Measurements from ENCODE around the gene PHLDA3.

Gene PHLDA3

DNA sequence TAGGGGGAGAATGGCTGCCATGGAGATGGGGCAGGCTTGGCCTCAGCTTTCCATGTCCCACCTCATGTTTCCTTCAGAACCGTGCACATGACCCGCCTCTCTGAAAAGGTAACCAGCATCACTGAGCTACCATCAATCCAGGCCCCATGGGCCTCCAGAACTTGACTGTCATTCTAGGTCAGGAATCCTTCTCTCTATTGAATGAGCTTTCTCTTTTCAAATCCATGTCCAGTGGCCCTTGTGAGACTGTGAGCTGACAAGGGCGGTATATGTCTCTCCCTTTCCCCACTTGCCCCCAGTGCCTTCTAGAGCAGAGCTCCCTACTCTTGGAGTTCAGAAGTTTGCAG is 33.5 kb upstream of the PHLDA3 start:
- Histone ChIP-seq H3K4me3 (ENCODE audit: low read depth in 1 of 2, low read length in 1 of 2) (no peak overlapping the region), H3K4me1 (ENCODE audit: control insufficient read depth in 1 of 2, insufficient read depth in 1 of 2, low read depth in 1 of 2, low read length in 1 of 2) (peaks cover 27 to 33% of the 10 kb centered on the region in 2 experiments), H3K36me3 (no peaks in the 10 kb centered on the region), H3K9me3 (no peaks in the 10 kb centered on the region), H3K27me3 (no peaks in the 10 kb centered on the region), H3K27ac (no peak overlapping the region)
- TF ChIP-seq, protein P1, sequence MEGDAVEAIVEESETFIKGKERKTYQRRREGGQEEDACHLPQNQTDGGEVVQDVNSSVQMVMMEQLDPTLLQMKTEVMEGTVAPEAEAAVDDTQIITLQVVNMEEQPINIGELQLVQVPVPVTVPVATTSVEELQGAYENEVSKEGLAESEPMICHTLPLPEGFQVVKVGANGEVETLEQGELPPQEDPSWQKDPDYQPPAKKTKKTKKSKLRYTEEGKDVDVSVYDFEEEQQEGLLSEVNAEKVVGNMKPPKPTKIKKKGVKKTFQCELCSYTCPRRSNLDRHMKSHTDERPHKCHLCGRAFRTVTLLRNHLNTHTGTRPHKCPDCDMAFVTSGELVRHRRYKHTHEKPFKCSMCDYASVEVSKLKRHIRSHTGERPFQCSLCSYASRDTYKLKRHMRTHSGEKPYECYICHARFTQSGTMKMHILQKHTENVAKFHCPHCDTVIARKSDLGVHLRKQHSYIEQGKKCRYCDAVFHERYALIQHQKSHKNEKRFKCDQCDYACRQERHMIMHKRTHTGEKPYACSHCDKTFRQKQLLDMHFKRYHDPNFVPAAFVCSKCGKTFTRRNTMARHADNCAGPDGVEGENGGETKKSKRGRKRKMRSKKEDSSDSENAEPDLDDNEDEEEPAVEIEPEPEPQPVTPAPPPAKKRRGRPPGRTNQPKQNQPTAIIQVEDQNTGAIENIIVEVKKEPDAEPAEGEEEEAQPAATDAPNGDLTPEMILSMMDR (IDR thresholded peaks at IDR 0.05) = no peak

DNA sequence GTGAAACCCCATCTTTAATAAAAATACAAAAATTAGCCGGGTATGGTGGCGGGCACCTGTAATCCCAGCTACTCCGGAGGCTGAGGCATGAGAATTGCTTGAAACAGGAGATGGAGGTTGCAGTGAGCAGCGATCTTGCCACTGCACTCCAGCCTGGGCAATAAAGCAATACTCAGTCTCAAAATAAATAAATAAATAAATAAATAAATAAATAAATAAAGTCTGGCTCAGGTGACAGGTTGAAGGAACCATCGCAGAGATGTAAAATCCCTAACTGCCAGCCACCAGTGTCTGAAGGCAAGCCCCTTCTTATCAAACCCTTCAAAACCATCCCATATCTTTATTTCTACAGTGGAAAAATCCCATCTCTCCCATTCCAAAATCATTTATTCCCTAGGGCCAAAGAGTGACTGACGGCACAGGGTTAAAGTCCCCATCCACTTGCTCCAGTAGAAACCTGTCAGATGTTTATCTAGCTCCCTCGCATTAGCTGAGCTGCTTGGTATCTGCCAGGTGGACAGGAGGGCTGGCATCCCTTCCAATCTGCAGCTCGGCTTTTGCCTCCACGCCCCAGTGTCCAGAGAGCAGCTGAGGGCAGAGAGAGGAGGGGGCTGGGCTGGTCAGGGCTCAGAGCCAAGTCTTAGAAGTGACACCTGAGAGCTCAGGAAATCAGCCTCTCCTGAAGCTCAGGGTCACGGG is 33.0 kb upstream of the PHLDA3 start:
- H3K36me3 ChIP-seq = no peaks in the 10 kb centered on the region
- no peaks in the 10 kb centered on the region for H3K27me3 ChIP-seq
- no peaks in the 10 kb centered on the region for H3K9me3 ChIP-seq
- peaks cover 22 to 28% of the 10 kb centered on the region in 2 experiments for H3K4me1 ChIP-seq (ENCODE audit: control insufficient read depth in 1 of 2, insufficient read depth in 1 of 2, low read depth in 1 of 2, low read length in 1 of 2)
- no peak overlapping the region for H3K27ac ChIP-seq
- TF ChIP-seq, protein P1 (IDR thresholded peaks at IDR 0.05) = no peak
- H3K4me3 ChIP-seq (ENCODE audit: low read depth in 1 of 2, low read length in 1 of 2) = no peak overlapping the region

DNA sequence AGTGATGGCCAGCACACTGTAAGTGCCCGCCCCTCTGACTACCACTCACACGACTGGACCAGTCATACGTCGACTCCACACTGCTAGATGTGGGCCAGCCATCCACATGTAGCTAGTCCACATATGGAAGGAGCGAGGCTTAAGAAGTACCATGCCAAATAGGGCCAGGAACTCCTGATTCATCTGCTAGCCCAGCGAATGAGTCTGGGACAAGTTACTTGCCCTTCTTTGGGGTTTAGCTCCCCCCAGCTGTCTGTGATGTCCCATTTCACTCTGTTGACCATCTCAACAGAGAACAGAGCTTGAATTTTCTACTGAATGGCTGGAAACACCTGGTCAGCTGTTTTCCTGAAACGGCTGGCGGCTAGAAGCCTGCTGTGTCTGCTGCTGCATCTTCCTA is 32.2 kb upstream of the PHLDA3 start:
- Histone ChIP-seq H3K27ac (no peak overlapping the region), H3K4me1 (ENCODE audit: control insufficient read depth in 1 of 2, insufficient read depth in 1 of 2, low read depth in 1 of 2, low read length in 1 of 2) (peaks cover 15 to 20% of the 10 kb centered on the region in 2 experiments)

DNA sequence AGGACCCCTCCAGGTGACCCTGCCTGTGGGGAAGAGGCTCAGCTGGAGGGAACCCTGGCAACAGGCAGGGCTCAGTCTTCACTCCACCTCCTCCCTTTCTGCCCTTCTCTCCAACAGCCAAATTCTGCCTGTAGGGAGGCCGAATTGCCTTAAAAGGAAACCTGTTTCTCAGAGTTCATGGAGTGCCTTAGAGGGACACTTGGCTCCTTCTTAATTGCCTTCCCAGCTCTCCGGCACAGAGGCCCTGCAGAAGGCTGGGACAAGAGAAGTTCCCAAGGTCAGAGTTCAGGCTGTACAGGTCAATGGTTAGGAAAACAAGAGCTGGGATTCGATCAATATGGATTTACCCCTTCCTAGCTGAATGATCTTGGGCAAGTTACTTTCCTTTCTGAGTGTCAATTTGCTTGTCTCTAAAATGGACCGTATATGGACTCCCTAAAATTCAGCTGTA is 31.7 kb upstream of the PHLDA3 start:
- TF ChIP-seq, protein P1 (IDR thresholded peaks at IDR 0.05) = no peak
- no peak overlapping the region for H3K27ac ChIP-seq
- H3K9me3 ChIP-seq = no peaks in the 10 kb centered on the region
- H3K27me3 ChIP-seq = no peaks in the 10 kb centered on the region
- peaks cover 8% of the 10 kb centered on the region for H3K36me3 ChIP-seq
- peaks cover 11 to 15% of the 10 kb centered on the region in 2 experiments for H3K4me1 ChIP-seq (ENCODE audit: control insufficient read depth in 1 of 2, insufficient read depth in 1 of 2, low read depth in 1 of 2, low read length in 1 of 2)
- no peak overlapping the region for H3K4me3 ChIP-seq (ENCODE audit: low read depth in 1 of 2, low read length in 1 of 2)

More for the DNA sequence above, 32.2 kb upstream of the PHLDA3 start:
- Histone ChIP-seq H3K27me3 (no peaks in the 10 kb centered on the region), H3K4me3 (ENCODE audit: low read depth in 1 of 2, low read length in 1 of 2) (no peak overlapping the region), H3K9me3 (no peaks in the 10 kb centered on the region), H3K36me3 (peaks cover 3% of the 10 kb centered on the region)
- TF ChIP-seq, protein P1 (IDR thresholded peaks at IDR 0.05) = no peak

DNA sequence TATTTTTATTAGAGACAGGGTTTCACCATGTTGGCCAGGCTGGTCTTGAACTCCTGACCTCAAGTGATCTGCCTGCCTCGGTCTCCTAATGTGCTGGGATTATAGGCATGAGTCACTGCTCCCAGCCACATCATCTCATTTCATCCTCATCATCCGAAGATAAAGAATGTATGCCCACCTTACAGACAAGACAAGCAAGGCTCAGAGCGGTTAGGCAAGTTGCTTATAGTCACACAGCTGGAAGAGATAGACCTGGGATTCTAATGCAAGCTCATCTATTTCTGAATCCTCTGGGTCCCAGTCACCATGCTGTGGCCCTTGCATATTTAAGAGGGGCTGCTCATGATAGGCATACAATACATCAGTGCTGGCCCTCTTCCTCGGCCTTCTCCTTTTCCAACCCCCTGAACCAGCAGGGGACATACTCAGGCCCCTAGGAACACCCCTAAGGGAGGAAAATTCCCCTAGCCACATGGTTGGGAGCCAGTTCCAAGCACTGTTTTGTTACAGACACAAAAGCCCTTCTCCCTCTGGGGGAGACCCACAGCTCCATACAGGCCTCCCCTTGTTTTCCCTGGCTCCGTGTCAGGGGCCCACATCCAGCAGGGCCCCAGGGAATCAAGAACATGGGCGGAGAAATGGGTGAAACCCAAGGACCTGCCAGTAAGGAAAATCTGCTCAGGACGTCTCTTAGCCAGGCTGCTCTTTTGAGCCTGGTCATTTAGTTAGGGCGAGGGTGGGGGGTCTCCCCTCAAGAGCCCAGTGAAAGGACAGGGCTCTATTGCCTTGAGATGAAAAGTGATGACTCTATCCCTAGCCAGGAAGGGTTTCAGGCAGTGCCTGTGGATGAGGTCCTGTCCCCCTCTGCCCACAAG is 31.0 kb upstream of the PHLDA3 start:
- H3K4me1 ChIP-seq (ENCODE audit: control insufficient read depth in 1 of 2, insufficient read depth in 1 of 2, low read depth in 1 of 2, low read length in 1 of 2) = peaks cover 4 to 9% of the 10 kb centered on the region in 2 experiments
- H3K36me3 ChIP-seq = peaks cover 14% of the 10 kb centered on the region
- H3K27ac ChIP-seq = no peak overlapping the region
- no peaks in the 10 kb centered on the region for H3K27me3 ChIP-seq
- H3K4me3 ChIP-seq (ENCODE audit: low read depth in 1 of 2, low read length in 1 of 2) = no peak overlapping the region
- TF ChIP-seq, protein P1 (IDR thresholded peaks at IDR 0.05) = no peak
- H3K9me3 ChIP-seq = no peaks in the 10 kb centered on the region

Measured in neutrophil (primary cell).